NCI-H2171 (cell line): ENCODE results near the gene KCTD16.

Experiments
- DNase-seq: peaks from one replicate; lab custom pipeline; 2025; lab: John Stamatoyannopoulos, UW

Gene KCTD16

DNA sequence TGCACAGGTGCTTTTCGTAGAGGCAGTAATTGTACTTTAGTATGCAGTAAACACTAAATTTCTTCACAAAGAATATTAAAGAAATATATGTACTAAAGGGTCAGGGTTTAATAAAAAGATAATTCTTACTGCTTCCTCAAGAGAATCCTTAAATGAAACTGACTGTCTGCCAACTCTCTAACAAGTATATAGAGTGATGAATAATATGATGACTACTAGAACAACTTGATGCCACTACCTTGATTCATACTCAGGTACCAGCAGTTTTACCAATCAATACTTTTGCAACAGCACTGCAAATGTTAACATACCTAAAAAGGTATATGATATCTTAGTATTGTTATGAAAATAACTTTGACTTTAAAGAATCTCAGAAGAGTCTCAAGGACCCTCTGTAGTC lies 4.0 kb upstream of the KCTD16 start:
- no peak for DNase-seq

DNA sequence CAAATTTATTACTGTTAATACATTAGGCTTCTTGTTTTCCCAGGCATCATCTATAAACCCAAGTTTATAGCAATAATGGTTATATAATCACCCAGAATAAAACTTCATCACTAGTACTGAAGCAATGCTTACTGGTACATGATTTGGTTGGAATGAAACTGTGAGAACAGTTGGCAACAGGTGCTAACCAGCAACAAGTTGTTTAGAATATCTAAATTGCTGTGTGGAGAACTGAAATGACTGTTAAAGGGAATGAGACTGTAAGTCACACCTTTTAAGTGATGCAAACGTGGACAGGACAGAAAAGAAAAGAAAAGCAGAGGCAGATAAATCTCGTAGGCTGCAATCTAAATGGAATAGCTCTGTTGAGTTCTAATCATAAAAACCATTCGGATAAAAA lies 2.7 kb upstream of the KCTD16 start:
- no peak for DNase-seq

DNA sequence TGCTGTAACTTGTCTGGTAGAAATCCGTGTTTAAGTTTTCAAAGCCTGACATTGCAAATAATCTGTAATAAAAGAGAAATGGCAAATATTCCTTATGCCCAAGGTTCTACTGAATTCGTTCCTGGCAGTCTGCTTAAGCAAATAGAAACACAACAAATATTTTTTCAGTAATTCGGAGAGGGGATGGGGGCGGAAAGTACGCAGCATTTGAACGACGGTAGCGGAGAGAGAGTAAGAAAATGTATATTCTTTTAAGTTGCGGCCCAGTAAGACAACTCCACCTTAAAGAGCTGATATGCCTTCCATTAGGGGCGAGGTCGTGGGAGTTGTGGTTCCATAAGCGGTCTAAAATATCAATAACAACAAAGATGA lies 783 bp upstream of the KCTD16 start:
- no peak for DNase-seq

- no peak for DNase-seq
Measured at GRCh38 chr5:144173766-144174165, 3.1 kb downstream of the KCTD16 start.

DNA sequence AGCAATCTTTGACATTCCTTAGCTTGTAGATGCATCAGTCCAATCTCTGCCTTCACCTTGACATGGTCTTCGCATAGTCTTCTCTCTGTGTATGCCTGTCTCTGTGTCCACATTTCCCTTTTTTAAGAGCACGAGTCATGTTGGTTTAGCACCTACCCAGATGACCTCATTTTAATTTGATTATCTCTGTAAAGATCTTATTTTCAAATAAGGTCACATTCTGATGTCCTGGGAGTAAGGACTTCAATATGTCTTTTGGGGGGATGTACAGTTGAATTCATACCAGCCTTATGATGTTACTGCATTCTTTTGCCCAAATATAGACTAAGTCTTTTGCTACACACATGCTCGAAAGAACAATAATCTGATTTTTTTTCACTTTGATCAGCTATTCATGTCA lies 6.9 kb downstream of the KCTD16 start:
- DNase-seq = no peak

DNA sequence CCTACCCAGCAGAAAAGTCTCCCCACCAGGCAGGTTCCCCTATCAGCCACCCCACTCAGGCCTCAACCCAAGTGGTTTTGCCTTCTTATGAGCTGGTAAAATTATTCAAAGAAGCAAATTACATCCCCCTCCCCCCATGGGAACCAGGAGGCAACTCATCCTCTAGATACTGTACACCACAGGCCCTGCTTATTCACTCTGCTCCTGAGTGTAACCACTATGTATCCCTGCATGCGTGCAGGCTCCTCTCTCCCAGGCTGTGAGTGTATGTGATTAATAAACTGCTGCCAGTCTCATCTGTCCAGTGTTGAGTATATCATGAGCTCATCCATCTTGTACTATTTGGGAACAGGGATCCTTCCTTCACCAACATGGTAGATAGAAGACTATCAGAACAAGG lies 8.6 kb downstream of the KCTD16 start:
- no peak for DNase-seq

- no peak for DNase-seq
Measured at GRCh38 chr5:144183254-144183889, 12.7 kb downstream of the KCTD16 start.

DNA sequence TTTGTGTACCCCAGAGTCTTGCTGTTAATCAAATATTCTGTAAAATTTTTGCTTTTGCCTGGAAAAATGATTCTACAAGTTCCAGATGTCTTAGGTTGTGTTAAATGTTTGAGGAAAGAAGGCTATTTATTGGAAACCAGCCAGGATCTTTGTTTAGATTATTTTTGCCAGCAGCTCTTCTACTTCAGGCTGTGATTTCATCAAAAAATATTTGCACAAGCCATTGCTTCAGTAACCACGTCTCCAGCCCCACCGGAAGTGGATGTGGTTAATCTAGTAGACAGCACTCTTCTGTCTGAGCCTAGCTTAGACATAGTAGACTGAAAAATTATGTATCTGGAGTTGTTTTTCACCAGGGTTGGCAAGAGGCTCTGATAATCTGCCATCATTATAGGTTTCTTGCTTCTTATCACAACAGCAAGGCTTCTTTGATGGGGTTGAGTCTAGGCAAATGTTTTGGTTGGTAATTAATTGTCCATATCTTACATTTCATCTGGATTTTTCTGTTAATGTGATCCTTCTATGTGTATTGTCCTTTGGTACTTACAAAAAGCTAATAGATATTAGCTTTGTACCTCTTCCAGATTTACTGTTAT lies 17.1 kb downstream of the KCTD16 start:
- DNase-seq = no peak

- DNase-seq = no peak
Measured at GRCh38 chr5:144189800-144190429, 19.2 kb downstream of the KCTD16 start.

- DNase-seq = no peak
Measured at GRCh38 chr5:144191531-144191930, 20.9 kb downstream of the KCTD16 start.

GRCh38 chr5:144191998-144192397 lies 21.3 kb downstream of the KCTD16 start:
- DNase-seq = no peak

DNA sequence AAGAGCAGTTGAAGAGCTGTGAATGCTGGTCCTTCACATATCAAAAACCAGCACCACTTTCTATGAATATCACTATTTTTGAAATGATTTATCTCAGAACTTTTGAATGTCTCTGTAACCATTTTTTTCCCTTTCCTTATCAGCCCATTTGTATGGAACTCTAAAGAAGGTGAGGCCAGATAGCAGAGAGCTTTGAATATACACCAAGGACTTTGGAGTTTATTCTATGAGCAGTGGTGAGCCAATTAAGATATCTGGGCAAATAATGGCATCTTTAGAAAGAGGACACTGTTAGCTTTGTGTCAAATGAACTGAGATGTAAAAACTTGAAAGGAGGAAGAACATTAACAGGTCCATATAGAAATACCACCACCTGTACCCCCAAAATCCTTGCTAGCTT lies 22.0 kb downstream of the KCTD16 start:
- DNase-seq = no peak

- no peak for DNase-seq
Measured at GRCh38 chr5:144194144-144194543, 23.5 kb downstream of the KCTD16 start.

GRCh38 chr5:144195448-144195847 lies 24.8 kb downstream of the KCTD16 start:
- no peak for DNase-seq

DNA sequence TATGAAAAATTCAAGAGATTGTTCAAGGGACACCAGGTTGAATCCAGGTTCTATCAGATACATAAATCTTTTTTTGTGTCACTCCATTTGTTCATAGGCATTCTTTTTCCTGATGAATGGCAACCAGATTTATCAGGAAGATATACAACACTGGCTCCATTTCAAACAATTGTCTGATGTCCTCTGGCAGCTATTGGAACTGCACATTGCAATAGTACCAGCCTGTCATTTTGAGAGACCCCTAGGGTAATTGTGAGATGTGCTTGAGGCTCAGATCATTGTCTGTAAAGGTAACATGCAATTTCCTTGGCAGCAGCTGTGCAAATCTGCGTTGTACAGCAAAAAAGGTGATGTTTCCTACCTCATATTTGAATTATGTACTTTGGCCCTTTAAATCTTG lies 25.9 kb downstream of the KCTD16 start:
- no peak for DNase-seq

- DNase-seq = no peak
Measured at GRCh38 chr5:144198386-144198785, 27.7 kb downstream of the KCTD16 start.

- no peak for DNase-seq
Measured at GRCh38 chr5:144201588-144201987, 30.9 kb downstream of the KCTD16 start.

DNA sequence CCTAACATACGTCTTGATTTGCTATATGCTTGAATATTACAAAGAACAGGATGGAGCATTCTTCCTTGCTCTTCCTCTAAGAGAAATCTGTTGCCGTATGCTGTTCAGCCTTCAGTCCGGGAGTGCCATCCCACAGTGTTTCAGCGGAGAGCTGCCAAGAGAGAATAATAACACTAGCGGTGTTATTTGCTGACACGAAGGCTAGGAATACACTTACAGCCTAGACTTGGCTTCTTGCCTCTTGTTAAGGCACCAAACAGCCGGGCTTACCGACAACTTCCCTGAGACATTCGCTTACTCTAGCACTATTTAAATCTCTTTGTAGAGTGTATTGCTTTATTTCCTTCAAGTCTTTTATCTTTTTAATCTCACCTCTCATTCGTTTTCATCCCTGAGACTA lies 31.4 kb downstream of the KCTD16 start:
- DNase-seq = no peak

- no peak for DNase-seq
Measured at GRCh38 chr5:144202726-144203125, 32.1 kb downstream of the KCTD16 start.

DNA sequence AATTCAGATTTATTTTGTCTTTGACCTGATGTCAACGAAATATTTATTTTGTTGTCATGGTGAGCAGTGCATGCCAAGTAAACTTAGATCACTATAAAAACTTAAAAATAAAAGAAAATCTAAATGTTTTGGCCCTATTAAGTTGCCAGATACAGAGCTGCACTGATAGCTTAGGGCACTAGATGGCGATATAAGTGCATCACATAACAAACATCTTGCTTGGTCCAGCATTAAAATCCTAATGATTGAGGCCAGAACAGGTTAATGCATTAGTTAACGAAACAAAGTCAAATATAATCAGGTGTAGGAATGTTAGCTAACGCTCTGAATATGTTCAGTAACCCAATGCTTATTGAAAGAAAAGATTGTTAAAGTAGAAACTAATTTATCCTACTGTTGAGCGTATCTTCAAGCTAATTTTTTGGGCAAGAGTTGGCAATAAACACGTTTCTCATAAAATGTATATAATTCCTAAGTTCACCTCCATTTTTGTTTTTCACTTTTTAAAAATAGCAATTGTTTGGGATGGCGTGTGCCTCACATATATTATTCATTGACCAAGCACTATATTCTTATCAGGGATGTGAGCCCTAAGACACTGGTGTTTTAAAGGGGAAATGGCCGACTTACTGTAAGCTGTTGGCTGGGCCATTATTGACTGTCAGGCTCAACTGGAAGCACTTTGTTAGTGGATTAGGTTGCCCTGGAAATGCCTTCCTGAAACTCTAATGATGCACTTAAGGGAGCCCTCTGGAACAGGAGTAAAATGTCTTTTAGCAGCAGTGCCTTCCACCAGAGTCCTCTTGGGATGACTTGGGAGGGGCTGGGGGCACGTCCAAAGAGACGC lies 33.3 kb downstream of the KCTD16 start:
- no peak for DNase-seq

DNA sequence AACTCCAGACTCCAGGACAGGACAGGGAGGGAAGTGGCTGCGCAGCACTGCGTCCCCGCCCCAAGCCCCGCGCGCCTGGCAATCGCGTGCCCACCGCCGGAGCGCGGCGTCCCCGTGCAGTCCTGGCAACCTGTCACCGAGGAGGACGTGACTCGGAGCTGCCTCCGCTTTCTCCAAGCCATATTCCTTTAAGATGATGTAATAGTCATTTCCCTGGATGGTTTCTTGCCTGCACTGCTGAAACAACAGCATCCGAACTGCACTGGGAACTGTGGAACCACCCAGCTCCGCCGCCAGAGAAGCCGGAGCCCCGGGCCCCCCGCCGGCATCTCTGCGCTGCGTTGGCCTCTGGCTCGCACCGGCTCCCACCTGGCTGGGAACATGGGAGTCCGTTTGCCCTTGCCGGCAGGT lies 34.5 kb downstream of the KCTD16 start:
- DNase-seq = no peak

DNA sequence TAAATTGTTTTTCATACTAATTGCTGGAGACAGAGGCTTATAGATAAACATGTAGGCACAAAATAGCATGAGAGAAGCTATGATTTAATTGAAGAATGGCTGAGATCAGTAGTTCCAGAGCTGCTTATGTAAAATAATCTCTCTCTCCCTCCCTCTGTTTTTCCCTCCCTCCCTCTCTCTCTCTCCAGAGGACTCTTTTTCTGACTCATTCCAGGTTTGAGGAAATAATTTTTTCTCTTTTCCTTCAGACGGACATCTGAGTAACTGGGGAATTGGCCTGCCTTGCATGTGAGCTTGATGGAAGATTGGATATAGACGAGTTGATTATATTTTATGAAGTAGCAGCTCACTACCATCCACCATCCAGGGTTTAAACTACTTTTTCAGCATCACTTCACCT lies 35.5 kb downstream of the KCTD16 start:
- DNase-seq = no peak

- no peak for DNase-seq
Measured at GRCh38 chr5:144207875-144208444, 37.3 kb downstream of the KCTD16 start.
